ENCODE measurements around the gene HES5.

GRCh38 chr1:2556277-2556677 lies 26.2 kb upstream of the HES5 start, which contains the start of gene TNFRSF14:
- TF ChIP-seq CTCF (IDR thresholded peaks at IDR 0.05) (peak in 1 of 4 experiments; percentile 11), POLR2AphosphoS5 (IDR thresholded peaks at IDR 0.05) (no peak), POLR2A (IDR thresholded peaks at IDR 0.05) (peak in 1 of 2 donors; percentile 3), EP300 (IDR thresholded peaks at IDR 0.05) (no peak)

Measured in gastroesophageal sphincter (tissue), 3 donors.